ENCODE data around the gene TMEM248. TPM values are rescaled to one million over a fixed set of nuclear protein-coding genes. Genes with fewer than 3 reads are reported as not detected.
"Not testable (repeated sequence)": the region's sequence is repeated elsewhere in the genome, so short reads cannot be mapped to it uniquely, and the experiment has no call there.

TMEM248 gene
- total RNA-seq = 10 to 100 TPM; 89.7 to 91.8 (median 91.8) TPM

- peak within 1 kb of the TSS; percentile 97 for H3K4me3 Mint-ChIP-seq
- no peaks in the 10 kb centered on the region for H3K9me3 Mint-ChIP-seq
- peaks cover 5% of the 10 kb centered on the region for H3K36me3 Mint-ChIP-seq (ENCODE audit: insufficient read depth)
- peak; percentile 91 for ATAC-seq
- DNase-seq = peak; percentile 87
- no peaks in the 10 kb centered on the region for H3K27me3 Mint-ChIP-seq (ENCODE audit: low read depth)
- H3K4me1 Mint-ChIP-seq (ENCODE audit: low read depth) = peaks cover 33% of the 10 kb centered on the region
Observed at GRCh38 chr7:66920769-66921395, at the start of gene TMEM248. TSS of gene TMEM248 (plus strand) at chr7:66921225. CDS start at chr7:66941866, 20,641 bp downstream.

- Mint-ChIP-seq H3K4me3 (no peak overlapping the region), H3K9me3 (no peaks in the 10 kb centered on the region), H3K4me1 (ENCODE audit: low read depth) (peaks cover 6% of the 10 kb centered on the region), H3K36me3 (ENCODE audit: insufficient read depth) (peaks cover 10% of the 10 kb centered on the region), H3K27me3 (ENCODE audit: low read depth) (no peaks in the 10 kb centered on the region)
- ATAC-seq = no peak
- no peak for DNase-seq
Observed at GRCh38 chr7:66873476-66873875, 47.5 kb upstream of the TMEM248 start.

GRCh38 chr7:66877577-66878300 is 43.3 kb upstream of the TMEM248 start:
- no peaks in the 10 kb centered on the region for H3K27me3 Mint-ChIP-seq (ENCODE audit: low read depth)
- H3K4me3 Mint-ChIP-seq = no peak overlapping the region
- DNase-seq = no peak
- ATAC-seq = no peak
- peaks cover 4% of the 10 kb centered on the region for H3K4me1 Mint-ChIP-seq (ENCODE audit: low read depth)
- H3K9me3 Mint-ChIP-seq = no peaks in the 10 kb centered on the region
- peaks cover 2% of the 10 kb centered on the region for H3K36me3 Mint-ChIP-seq (ENCODE audit: insufficient read depth)

GRCh38 chr7:66878301-66878685 is 42.7 kb upstream of the TMEM248 start:
- ATAC-seq; H3K27me3 Mint-ChIP-seq (ENCODE audit: low read depth); H3K4me1 Mint-ChIP-seq (ENCODE audit: low read depth): not testable (repeated sequence)

GRCh38 chr7:66880053-66880452 is 41.0 kb upstream of the TMEM248 start:
- Mint-ChIP-seq H3K4me1 (ENCODE audit: low read depth) (peaks cover 4% of the 10 kb centered on the region), H3K4me3 (no peak overlapping the region), H3K9me3 (no peaks in the 10 kb centered on the region), H3K27me3 (ENCODE audit: low read depth) (no peaks in the 10 kb centered on the region), H3K36me3 (ENCODE audit: insufficient read depth) (peaks cover 4% of the 10 kb centered on the region)
- ATAC-seq (no peak), DNase-seq (no peak)

More at GRCh38 chr7:66878301-66878685, 42.7 kb upstream of the TMEM248 start:
- not testable (repeated sequence) for H3K36me3 Mint-ChIP-seq (ENCODE audit: insufficient read depth); H3K4me3 Mint-ChIP-seq; DNase-seq; H3K9me3 Mint-ChIP-seq

- H3K27me3 Mint-ChIP-seq (ENCODE audit: low read depth); DNase-seq; H3K9me3 Mint-ChIP-seq; H3K4me1 Mint-ChIP-seq (ENCODE audit: low read depth); H3K4me3 Mint-ChIP-seq; H3K36me3 Mint-ChIP-seq (ENCODE audit: insufficient read depth); ATAC-seq: not testable (repeated sequence)
Observed at GRCh38 chr7:66880577-66880976, 40.4 kb upstream of the TMEM248 start.

GRCh38 chr7:66883716-66884115 is 37.3 kb upstream of the TMEM248 start:
- Mint-ChIP-seq H3K27me3 (ENCODE audit: low read depth) (no peaks in the 10 kb centered on the region), H3K4me1 (ENCODE audit: low read depth) (peaks cover 15% of the 10 kb centered on the region), H3K36me3 (ENCODE audit: insufficient read depth) (peaks cover 5% of the 10 kb centered on the region), H3K4me3 (no peak overlapping the region), H3K9me3 (no peaks in the 10 kb centered on the region)
- no peak for DNase-seq
- ATAC-seq = peak; percentile 74 to 82

- not testable (repeated sequence) for H3K27me3 Mint-ChIP-seq (ENCODE audit: low read depth); H3K36me3 Mint-ChIP-seq (ENCODE audit: insufficient read depth); ATAC-seq; H3K4me3 Mint-ChIP-seq; DNase-seq; H3K9me3 Mint-ChIP-seq
- peaks cover 15% of the 10 kb centered on the region for H3K4me1 Mint-ChIP-seq (ENCODE audit: low read depth)
Observed at GRCh38 chr7:66884556-66884955, 36.5 kb upstream of the TMEM248 start.

GRCh38 chr7:66886152-66886551 is 34.9 kb upstream of the TMEM248 start:
- no peaks in the 10 kb centered on the region for H3K9me3 Mint-ChIP-seq
- peak overlapping the region; percentile 5 for H3K4me3 Mint-ChIP-seq
- DNase-seq (no peak), ATAC-seq (no peak)
- H3K27me3 Mint-ChIP-seq (ENCODE audit: low read depth) = no peaks in the 10 kb centered on the region
- H3K36me3 Mint-ChIP-seq (ENCODE audit: insufficient read depth) = peaks cover 6% of the 10 kb centered on the region
- peaks cover 15% of the 10 kb centered on the region for H3K4me1 Mint-ChIP-seq (ENCODE audit: low read depth)

- peaks cover 15% of the 10 kb centered on the region for H3K4me1 Mint-ChIP-seq (ENCODE audit: low read depth)
- not testable (repeated sequence) for H3K27me3 Mint-ChIP-seq (ENCODE audit: low read depth); H3K36me3 Mint-ChIP-seq (ENCODE audit: insufficient read depth); H3K9me3 Mint-ChIP-seq; ATAC-seq; H3K4me3 Mint-ChIP-seq; DNase-seq
Observed at GRCh38 chr7:66888223-66888622, 32.8 kb upstream of the TMEM248 start.

GRCh38 chr7:66894463-66895080 is 26.5 kb upstream of the TMEM248 start:
- peaks cover 6% of the 10 kb centered on the region for H3K36me3 Mint-ChIP-seq (ENCODE audit: insufficient read depth)
- no peak for ATAC-seq
- no peak for DNase-seq

GRCh38 chr7:66896441-66896840 is 24.6 kb upstream of the TMEM248 start:
- Mint-ChIP-seq H3K36me3 (ENCODE audit: insufficient read depth) (peaks cover 5% of the 10 kb centered on the region), H3K27me3 (ENCODE audit: low read depth) (no peaks in the 10 kb centered on the region), H3K9me3 (no peaks in the 10 kb centered on the region), H3K4me3 (no peak overlapping the region), H3K4me1 (ENCODE audit: low read depth) (no peaks in the 10 kb centered on the region)
- DNase-seq = no peak
- ATAC-seq = no peak

More at GRCh38 chr7:66894463-66895080, 26.5 kb upstream of the TMEM248 start:
- Mint-ChIP-seq H3K4me1 (ENCODE audit: low read depth) (no peaks in the 10 kb centered on the region), H3K4me3 (no peak overlapping the region), H3K9me3 (no peaks in the 10 kb centered on the region), H3K27me3 (ENCODE audit: low read depth) (no peaks in the 10 kb centered on the region)

GRCh38 chr7:66899552-66900280 is 21.3 kb upstream of the TMEM248 start:
- Mint-ChIP-seq H3K27me3 (ENCODE audit: low read depth) (no peaks in the 10 kb centered on the region), H3K9me3 (no peaks in the 10 kb centered on the region), H3K4me1 (ENCODE audit: low read depth) (no peaks in the 10 kb centered on the region), H3K36me3 (ENCODE audit: insufficient read depth) (no peaks in the 10 kb centered on the region), H3K4me3 (no peak overlapping the region)
- DNase-seq (no peak), ATAC-seq (no peak)

Data from activated T-cell treated with anti-CD3 and anti-CD28 coated beads, Interleukin-2, amount 50 U/mL, for 4 hours (primary cell).